Muscle of back (tissue), 11 donors: ENCODE data around the gene ENOX1. TPM values are rescaled to one million over a fixed set of nuclear protein-coding genes. Genes with fewer than 3 reads are reported as not detected.
A peak's percentile ranks its signal among the peaks of the same experiment; 100 is the strongest.

Source experiments
- DNase-seq, 3 donors: peaks; one replicate each; pipeline versions ENCODE4 v3.0.0 to v3.0.0-alpha.2; 2013
- polyA plus RNA-seq, 10 donors: library from polyadenylated mRNA; unstranded; fragments of 120-200 nt; gene quantifications; one replicate each; pipeline ENCODE4 v1.2.1, GENCODE V29; 2013; ENCODE audit not compliant: insufficient read length in 10 of 10

Gene ENOX1
- polyA plus RNA-seq, 10 donors: 9.1 to 12.6 (median 11.4) TPM

DNA sequence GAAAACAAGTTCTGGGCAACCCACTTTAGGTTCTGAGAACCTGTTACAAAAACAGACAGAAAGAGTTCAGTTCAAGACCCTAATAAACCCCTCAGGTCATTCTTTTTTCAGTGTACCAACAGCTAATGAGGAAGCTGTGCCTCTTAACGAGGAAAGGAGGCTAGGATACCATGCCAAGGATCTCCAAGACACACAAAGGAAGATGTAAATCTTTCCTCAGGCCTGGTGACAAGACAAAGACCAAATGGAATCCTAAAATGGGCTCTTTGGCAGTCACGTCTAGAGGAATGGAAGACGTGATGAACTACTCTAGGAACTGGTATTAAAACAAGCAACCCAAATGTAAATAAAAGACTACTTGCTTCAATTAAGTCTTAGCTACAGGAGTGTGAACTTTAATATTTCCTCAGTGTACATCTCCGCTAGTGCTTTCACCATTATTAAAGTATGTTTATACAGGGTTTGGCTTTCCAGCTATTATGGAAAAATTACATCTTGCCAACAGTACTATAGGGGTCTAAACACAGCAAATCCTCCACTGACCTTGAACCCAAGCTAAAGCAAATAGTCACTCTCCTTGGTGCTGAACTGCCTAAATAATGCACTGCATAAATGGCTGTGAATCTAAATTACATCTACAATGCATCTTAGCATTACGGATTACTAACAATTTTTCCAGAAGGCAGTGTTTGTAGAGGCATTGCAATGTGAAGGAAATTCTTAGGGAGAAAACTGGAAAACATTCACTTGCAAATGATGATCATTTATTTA, 42.3 kb downstream of the ENOX1 start:
- no peak for DNase-seq

DNA sequence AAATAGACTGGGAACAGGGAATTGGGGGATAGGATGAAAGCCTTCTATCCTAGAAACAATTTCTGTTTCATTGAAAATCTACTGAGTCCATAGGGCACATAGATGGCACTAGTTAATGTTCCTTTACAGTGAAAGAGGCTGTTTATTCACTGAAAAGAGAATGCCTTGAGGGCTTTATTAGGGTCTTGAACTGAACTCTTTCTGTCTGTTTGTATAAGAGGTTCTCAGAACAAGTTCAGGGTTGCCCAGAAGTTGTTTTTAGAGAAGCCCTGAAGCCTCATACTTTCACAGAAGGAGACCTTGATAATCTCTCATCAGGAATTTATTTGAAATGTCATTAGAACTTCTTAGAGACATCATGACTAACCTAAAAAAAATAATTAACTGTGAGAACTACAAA, 43.9 kb downstream of the ENOX1 start:
- DNase-seq: no peak

DNA sequence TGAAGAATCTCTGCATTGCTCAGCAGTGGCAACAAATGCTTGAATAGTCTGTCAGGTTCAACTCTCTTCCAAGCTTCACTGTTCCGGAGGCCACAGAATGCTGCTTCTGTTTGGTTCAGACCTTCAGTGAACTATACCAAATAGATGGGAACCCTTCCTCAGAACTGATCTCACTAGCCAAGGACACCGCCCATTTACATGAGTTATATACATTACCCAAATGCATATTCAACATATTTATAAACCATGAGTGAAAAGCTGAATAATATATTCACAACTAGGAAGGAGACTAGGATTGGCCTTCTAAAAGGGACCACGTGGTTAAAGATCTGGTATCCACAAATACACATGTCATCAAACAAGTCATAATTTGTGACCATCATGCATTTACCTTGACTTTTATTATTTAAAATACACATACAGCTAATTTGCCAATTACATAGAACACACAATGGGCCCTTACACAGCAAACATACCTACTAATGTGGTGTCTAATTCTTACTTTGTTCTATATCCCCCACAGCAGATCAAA, 49.3 kb downstream of the ENOX1 start:
- DNase-seq: no peak

DNA sequence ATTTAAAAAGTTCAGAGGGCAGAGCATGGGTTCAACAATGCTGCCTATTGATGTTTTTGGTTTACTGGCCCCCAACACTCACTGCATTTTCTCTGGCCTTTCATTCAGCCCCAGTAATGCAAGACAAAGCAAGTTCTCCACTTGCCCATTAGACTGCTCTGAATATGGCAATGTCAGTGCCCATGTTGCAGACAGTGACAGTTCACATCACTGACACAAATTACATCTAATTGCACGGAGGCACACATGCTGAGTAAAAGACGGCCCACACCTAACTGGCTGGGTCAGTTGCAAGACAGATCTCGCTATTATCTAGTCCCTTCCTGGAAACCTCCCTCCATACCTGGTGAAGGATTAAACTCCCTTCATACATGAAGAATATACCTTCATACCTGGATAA, 54.0 kb downstream of the ENOX1 start:
- DNase-seq: no peak

DNA sequence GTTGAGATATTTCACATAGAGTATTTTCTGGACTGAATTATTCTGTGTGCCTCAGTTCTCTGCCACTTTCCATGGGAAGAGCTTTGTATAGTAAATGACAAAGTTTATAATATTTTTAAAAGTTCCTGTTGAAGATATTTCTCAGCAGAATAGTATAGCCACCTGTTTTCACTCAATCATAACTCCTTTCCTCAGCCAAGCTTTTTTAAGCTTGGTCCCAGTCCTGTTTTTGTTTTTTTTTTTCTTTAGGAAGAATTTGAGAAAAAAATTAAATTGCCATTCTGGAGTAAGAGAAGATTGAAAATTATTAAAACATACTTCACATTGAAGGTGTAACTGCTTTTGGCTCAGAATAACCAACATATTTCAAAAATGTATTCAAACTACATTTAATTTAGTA, 55.5 kb downstream of the ENOX1 start:
- DNase-seq: peak in 2 of 3 donors; percentile 27 to 63

DNA sequence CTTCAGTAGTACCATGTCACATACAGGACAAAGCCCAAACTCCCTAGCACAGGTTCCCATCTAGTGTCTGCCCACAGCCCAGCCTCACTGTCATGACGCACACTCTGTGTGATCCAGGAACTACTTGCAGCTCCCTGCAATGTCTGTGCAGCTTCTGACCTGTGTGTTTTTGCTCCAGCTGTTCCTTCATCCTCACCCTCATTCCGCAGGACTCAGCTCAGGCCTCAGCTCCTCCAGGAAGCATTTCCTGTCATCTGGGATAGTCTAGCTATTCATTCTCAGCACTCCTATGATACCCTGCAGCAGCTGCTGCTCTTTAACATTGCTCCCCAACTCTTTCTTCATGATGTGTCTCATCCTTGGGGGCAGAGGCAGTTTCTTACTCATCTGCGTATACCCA, 56.1 kb downstream of the ENOX1 start:
- peak; percentile 34 to 76 (median 49) for DNase-seq

DNA sequence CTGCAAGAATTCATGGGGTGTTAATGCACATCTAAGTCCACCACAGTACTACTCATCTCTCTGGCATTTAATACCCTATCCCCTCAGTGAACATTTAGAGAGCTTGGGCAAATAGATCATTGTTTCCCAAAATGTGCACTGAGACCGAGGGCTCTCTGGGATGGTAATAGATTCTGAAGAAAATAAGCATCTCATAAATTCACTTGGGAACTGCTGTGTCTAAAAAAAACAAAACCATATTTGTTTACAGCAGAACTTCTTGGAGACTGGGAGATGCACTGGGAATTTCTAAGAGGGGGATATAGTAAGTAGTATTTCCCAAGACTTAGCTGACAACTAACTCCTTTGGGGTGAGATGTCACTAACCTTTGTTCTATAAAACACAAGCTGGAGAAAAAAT, 58.4 kb downstream of the ENOX1 start:
- DNase-seq: peak in 1 of 3 donors; percentile 36

DNA sequence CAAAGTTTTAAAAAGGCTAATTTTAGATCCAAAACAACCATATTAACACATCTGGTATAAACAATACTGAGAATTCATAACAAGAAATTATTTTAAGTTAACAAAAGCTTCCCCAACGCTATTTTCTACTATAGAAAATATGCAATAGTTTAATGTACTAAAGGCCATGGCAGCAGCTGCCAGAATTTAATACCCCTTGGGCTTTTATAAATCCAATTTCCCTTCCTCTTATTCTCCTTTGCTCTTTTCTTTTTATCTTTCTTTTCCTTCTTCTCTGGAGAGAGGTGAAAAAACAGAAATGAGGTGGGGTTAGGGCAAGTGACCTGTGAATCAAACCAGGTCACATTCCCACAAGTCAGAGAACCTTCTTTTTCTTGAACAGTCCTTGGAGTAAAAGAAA, 58.9 kb downstream of the ENOX1 start:
- DNase-seq: peak in 1 of 3 donors; percentile 61

DNA sequence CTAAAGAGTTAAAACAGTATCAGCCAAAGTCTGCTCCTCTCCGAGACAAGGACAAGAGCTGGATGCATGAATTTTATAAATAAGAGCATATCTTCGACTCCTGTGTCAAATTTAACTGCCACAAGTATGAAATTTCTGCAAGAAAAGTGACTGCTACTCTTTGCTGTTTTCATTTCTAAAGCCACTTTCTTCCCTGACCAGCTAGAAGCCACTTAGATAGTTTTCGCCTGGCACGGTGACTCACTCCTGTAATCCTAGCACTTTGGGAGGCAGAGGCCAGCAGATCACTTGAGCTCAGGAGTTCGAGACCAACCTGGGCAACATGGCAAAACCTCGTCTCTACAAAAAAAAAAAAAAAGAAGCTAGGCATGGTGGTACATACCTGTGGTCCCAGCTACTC, 61.3 kb downstream of the ENOX1 start:
- DNase-seq: no peak

DNA sequence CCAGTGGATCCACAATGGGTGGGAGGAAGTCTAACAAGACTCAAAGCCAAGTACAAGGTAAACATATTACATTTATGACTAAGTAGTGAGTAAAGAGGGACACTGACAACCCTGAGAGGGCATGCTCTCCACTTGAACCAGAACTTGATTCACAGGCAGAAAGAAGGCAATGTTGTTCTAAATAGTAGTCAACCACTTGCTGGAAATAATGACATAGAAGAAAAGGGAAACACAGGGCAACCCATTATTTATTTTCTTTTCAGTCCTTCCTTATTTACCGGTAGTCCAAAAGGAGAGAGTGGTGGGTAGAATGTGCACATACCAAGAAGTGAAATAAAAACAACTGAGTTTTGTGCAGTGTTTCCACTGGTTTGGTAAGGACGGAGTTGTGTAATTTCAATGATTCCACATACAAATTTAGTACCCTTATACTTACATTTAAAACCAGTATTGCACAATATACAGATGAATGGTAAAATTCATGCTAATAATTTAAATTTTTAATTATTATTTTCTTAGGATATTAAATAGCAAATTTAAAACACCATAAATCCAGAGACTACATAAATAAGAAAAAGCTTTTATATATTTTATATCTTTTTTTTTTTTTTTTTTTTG, 65.9 kb downstream of the ENOX1 start:
- DNase-seq: no peak

DNA sequence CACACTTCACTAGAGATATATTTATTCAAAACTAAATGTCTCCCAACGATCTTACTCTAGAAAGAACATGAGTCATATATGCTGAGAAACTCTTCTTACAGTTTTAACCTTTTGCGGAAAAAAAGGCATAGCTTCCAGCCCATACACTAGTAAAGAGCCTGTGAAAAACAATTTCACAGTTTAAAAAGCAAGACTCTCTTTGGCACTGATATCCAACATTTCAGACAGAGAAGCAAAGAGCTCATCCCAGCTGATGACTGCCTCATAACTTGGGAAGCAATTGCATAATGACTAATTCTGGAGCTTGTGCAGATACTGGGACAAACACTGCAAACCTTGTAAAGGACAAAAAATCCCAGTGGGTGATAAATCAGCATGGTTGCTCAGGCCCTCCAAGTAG, 88.0 kb downstream of the ENOX1 start:
- peak; percentile 58 to 77 (median 59) for DNase-seq

DNA sequence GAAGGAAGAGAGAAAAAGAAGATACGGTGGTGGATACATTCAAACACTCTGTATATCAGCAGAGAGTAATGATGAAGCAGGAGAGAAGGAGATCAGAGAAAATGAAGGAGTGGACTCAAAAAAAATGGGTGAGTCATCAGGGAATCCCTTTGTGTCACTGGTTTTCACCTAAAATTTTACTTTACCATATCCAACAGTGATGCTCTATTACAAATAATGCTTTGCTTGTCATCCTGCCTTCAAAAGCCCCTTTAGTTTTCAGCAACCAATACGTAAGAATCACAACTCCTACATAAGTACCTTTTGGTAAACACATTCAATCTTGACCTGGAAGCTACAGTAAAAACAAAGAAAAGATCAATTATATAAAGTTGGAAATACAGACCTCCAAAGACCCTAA, 88.8 kb downstream of the ENOX1 start:
- no peak for DNase-seq

DNA sequence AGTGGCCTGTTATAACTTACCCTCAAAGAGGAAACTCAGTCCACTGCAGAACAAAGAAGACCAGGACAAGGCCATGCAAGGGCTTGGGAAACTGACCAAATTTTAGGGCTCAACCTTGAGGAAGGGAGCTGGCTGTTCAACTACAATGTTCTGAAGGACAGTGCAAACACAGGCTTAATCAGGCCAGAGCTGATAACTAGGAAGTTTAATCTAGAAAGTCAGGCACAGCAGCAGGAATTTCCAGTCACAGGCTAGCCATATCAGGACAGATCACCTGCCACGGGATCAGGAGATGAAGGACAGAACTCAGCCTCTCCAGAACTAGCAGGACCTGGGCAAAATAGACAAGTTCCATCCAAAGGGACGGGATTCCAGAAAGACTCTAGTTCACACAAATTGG, 89.4 kb downstream of the ENOX1 start:
- no peak for DNase-seq

DNA sequence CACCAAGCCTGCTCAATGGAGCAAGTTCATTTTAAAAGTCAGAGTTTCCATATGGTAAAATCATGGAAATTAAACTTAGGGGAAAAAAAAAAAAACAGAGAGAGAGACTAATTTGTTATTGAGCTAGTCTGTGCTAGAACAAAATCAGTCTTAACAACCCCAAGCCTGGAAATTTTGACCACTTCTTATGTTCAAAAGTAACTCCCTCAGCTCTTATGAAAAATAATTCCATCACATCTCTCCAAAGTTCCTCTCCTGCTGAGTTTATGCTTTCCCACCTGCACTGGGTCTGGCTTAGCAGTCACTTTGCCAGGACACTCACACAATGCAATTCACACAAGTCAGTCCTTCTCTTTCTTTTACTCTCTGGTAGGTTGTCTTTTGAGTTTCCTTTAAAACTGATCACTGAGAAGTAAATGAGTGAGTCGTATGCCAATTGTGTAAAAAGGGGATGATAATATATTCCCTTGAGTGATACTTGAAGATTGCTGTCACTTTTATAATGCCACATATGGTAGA, 92.6 kb downstream of the ENOX1 start:
- DNase-seq: peak in 2 of 3 donors; percentile 36 to 50

DNA sequence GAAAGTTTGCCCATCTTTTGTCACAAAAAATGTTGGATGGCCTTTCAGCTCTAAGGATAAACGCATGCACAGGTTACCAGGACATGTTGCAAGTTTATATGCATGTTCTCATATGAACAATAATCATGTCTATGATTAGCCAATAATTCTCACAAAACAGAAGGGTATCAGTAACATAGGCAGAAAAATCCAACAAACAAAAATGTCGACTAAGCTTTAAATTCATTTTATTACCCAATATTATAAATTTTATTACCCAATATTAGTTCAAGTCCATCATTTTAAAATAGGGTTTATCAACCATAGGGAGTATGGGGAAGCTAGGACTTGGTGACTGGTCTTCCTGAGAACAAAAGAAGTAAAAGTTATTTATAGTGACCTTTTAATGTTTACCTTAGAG, 93.1 kb downstream of the ENOX1 start:
- no peak for DNase-seq

DNA sequence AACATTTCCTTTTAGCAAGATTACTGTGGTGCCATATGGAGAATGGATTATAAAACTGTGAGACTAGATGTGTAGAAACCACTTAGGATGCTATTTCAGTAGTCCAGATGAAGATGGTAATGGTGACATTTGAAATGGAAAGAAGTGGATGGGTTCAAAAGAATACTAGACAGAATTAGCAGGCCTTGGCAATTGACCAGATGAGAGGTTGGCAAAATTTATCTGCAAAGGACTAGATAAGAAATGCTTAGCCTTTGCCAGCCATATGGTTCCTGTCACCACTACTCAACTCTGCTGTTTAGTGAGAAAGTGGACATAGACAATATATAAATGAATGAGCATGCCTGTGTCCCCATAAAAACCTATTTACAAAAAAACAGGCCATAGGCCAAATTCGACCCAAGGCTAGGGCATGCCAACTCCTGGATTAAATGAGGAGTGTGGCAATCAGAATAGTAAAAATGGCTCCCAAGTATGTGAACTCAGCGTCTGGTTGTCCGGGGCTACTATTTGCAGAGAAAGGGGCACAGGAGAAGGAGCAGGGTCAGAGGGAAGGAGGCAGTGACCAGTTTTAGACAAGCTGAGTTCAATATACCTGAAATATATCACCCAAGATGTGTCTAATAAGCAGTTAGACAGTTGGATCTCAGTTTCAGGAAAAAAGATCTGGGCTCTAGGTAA, 98.4 kb downstream of the ENOX1 start:
- DNase-seq: no peak

DNA sequence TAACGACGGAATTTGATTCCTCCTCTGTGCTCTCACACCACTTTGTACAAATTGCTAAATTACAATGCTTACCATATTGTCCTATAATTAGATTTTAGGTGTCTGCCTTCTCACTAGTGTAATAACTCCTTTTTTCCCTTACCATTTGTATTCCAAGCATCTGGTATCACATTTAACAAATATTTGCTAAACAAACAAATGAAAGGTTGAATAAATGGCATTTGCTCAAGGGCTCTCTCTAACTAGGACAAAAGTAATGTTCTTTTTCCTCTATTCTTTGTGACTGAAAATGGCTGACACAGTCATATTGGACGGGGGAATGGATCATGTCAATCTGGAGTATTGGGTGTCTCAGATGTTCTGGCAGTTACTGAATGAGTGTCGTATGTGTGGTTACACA, 99.7 kb downstream of the ENOX1 start:
- DNase-seq: peak in 1 of 3 donors; percentile 28

DNA sequence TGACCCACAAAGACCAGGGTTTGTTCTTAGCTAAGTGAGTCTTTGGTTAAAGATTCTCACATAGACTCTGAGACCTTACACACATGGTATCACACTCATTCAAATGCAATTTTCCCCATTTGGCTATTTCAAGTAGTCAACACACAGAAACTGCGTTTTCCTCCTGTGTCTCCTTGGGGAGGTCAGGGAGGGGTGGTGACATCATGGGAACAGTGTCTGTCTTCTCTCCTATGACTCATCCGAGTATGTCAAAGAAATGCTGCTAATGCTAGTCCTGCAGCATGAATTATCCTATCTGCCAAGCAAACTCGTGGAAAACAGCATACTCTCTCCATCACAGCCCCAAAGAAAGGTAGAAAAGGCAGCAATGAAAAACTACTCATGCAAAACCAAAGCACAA, 100.2 kb downstream of the ENOX1 start:
- DNase-seq: peak; percentile 76 to 88 (median 86)

DNA sequence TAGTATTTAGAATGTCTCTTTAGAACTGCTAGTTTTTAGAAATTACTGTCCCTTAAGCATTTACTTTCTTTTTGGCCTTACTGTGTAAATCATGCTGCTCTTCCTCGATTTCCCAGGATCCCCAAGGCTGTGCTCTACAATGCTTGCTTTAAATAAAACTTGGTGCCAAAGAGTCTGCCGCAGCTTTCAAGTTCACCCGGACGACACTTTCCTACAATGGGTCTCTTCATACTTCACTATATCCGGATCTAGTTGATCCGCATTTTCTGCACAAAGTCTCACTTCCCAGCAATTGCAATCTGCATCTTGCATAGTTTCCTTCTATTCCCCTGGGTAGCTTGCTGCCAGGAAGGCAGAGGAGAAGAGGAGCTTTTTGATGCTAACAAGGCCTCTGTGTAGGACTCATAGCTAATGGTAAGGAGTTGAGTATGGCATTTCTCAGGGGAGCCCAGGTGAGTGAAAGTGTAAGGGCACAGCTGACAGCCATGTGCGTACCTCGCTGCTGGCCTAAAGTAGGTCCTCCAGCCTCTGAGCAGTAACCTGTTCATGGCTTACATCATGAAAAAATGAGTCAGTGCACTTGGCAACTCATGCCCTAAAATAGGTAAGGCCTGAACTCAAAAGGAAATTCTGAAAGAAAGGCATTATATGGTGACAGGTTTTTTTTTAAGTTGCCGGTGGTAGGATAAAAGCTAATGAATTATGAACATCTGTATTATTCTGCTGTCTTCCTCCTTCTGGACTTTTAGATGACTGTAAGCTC, 101.6 kb downstream of the ENOX1 start:
- peak in 1 of 3 donors; percentile 25 for DNase-seq

DNA sequence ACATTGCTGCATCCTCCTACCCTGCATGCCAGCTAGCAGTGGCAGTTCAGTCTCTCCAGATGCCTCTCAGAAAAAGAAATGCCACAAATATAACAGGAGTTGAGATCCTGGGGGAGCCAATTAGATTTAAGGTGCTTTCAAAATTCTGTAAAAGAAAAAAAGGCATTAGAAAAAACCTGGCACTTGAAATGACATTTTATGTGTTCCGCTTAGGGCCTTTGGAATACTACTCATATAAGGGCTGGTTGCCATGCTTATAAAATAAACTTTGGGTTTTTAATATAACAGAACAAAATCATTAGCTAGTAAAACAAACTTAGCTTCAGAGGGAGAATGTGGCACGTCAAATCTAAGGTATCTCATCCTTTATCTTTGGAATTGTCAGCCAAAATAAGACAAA, 104.1 kb downstream of the ENOX1 start:
- DNase-seq: peak in 1 of 3 donors; percentile 32

DNA sequence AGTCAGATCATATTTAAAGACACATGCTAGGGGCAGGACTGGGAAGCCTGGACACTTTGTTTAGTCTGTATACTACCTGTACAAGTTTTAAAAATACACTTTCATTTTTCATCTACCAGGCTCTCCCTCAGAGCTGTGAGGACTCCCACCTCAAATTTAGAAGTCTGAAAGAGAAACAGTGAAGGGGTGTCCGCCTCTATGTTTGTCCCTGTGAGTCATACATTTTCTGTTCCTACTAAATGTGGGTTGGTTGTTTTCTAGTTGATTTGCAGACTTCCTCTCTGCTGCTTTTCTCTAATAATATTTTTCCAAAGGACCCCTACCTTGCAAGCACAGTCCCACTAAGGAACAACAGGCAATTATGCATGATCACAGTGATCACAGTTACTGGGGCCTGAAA, 110.5 kb downstream of the ENOX1 start:
- DNase-seq: no peak

DNA sequence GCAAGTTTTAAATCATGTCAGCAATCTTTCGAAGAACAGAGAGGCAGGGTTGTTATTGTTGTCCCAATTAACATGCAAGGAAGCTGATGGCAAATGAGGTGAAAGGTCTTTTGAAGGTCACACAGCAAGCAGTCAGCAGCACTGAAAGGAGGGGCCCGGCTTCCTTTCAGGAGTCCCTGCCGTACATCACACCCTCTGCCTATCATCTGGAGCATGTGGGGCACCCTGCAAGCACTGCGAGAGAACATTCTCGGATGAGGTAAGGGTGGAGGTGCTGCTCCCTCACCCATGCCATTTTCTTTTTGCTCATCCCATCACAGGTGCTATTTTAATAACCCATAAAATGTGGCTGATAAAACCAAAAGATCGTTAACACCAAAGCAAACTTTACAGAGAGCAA, 111.2 kb downstream of the ENOX1 start:
- DNase-seq: no peak
